HG02840 (cell line): Measurements from ENCODE around the gene SFT2D2.
"Not testable (repeated sequence)": the region's sequence is repeated elsewhere in the genome, so short reads cannot be mapped to it uniquely, and the experiment has no call there.

Experiments
- ATAC-seq: cut with Tn5 transposase; IDR thresholded peaks from one replicate; pipeline ENCODE4 v1.9.1; 2021; ENCODE audit warnings: mild to moderate bottlenecking, moderate library complexity, moderate number of reproducible peaks; ENCODE audit not compliant: unreplicated experiment, low FRiP score

SFT2D2 gene

DNA sequence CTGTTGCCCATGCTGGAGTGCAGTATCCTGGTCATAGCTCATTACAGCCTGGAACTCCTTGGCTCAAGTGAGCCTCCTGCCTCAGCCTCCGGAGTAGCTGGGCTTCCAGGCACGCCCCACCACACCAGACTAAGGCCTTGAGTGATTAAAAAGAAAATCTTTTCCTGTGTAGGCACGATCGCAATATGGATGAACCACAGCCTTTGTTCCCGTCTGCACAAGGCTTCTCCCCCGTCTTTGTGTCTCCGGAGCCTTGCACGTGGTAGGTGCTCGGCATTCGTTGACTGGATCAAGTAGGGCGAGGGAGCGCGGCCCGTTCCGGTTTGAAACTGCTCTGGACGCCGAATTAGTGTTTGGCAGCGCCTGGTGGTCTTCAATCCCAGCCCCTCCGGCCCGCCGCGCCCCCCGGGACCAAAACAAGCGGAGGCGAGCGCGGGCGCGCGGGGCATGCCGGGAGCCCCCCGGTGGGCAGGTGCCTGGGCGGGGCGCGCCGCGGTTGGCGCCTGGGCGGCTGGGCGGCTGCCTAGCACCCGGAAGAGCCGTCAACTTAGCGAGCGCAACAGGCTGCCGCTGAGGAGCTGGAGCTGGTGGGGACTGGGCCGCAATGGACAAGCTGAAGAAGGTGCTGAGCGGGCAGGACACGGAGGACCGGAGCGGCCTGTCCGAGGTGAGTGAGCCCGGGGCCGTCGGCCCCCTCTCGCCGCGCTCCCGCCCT, at the start of gene SFT2D2:
SFT2D2 (plus strand) TSS at position 529 of the 715 bp plus-strand sequence; CDS start at position 605, 76 bp downstream.
- peak; percentile 72 for ATAC-seq

GRCh38 chr1:168178227-168178637, 47.6 kb upstream of the SFT2D2 start:
- no peak for ATAC-seq

GRCh38 chr1:168178638-168179437, 47.0 kb upstream of the SFT2D2 start, which contains the start of gene TIPRL:
TSS of gene TIPRL (plus strand) at chr1:168178962. CDS start at chr1:168179078, 116 bp downstream.
- ATAC-seq = peak; percentile 87

- ATAC-seq = no peak
Measured at GRCh38 chr1:168179438-168180147, 46.2 kb upstream of the SFT2D2 start.

DNA sequence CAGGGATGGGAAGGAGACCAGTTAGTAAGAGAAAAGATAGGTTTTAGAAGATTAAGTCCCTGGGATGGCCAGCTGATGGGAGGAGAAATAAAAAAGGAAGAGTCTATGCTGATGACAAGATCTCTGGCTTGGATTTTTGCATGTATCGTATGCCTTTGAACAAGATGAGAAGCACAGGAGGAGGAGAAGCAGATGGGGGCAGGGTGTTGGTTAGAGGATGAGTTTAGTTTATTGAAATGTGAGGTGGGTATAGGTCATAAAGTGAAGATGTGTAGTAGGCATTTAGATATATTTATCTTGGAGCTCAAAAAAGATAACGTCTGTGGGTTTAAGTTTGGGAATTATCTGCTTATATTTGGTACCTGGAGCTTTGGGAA, 45.7 kb upstream of the SFT2D2 start:
- ATAC-seq = no peak

DNA sequence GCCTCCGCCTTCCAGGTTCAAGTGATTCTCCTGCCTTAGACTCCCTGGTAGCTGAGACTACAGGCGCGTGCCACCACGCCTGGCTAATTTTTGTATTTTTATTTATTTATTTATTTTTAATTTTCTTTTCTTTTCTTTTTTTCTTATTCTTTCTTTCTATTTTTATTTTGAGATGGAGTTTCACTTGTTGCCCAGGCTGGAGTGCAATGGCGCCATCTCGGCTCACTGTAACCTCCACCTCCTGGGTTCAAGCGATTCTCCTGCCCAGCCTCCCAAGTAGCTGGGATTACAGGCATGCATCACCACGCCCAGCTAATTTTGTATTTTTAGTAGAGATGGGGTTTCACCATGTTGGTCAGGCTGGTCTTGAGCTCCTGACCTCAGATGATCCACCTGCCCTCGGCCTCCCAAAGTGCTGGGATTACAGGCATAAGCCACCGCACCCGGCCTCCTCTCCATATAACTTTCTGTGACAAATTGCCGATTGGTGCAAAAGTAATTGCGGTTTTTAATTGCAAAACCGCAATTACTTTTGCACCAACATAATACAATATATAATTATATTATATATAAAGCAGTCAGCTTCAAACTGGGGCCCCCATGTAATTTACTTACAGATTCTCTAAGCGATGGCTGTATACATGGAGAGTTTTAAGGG, 44.6 kb upstream of the SFT2D2 start:
- ATAC-seq = not testable (repeated sequence)

- ATAC-seq = no peak
Measured at GRCh38 chr1:168187177-168187576, 38.6 kb upstream of the SFT2D2 start.

- no peak for ATAC-seq
Measured at GRCh38 chr1:168190403-168190802, 35.4 kb upstream of the SFT2D2 start.

DNA sequence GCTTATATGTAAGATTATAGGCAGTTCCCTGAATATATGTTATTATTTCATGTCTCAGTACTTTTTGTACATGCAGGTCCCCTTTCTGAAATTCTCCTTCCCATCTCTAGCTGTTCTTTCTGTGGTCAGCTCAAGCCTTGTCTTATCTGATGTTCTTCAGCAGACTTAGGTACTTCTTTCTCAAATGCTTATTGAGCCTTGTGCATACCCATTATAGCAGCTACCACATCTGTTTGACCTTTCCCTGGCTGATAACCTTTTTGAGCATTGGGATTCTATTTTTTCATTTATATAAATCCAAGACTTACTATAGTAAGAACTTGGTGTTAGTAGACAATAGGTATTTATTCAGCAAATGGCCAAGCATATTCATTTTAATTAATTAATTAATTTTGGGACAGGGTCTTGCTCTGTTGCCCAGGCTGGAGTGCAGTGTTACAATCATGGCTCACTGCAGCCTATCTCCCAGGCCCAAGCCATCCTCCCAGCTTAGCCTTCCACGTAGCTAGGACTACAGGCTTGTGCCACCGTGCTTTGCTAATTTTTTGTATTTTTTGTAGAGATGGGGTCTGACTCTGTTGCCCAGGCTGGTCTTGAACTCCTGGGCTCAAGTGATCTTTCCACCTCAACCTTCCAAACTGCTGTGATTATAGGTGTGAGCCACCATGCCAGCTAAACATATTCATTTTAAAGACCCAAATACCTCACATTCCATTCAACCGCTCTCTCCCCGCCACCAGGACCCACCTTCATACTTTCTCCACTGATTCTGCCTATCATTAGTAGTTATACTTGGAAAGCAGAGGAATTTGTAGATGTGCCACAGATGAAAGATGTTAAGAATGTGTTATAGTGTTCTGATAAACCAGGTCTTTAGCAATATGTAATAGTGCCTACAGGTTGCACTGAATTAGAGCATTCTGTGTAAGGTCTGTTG, 30.3 kb upstream of the SFT2D2 start:
- no peak for ATAC-seq

DNA sequence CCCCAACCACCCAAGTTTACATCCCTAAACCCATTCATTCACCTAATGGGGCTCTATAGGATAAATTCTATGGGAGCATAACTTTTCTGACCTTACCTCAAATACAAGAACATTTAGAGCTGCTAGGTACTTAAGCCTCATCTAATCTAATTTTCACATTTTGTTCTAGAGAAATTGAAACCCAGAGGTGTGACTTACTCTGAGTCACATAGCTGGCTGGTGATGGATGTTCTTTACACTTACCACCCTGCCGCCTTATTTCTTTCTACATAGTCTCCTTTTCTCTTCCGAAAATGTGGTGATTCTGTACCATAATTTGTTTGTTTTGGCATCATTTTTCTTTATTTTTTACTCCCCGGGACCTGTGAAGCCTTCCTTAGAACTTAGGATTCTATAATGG, 26.7 kb upstream of the SFT2D2 start:
- ATAC-seq = no peak

GRCh38 chr1:168202941-168203654, 22.7 kb upstream of the SFT2D2 start:
- ATAC-seq = no peak

- ATAC-seq = no peak
Measured at GRCh38 chr1:168206111-168206510, 19.7 kb upstream of the SFT2D2 start.

GRCh38 chr1:168207673-168208072, 18.1 kb upstream of the SFT2D2 start:
- ATAC-seq = not testable (repeated sequence)

DNA sequence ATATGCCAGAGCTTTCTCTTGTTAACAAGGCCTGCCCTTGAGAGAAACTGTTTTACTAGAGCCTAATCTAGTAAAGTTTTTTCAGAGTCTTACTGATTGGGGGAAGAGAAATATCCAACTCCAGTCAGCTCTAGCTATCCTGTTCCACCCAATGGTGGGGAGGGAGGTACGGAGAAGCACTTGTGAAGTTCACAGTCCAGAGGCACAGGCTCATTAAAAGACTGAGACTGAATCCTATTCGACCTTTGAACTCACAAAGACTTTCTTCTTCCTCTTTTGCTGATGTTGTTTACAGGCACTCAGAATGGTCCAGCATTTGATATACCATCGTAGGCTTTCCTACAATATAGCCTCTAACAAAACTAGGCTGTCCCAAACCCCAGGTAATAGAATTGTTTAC, 15.5 kb upstream of the SFT2D2 start:
- no peak for ATAC-seq

GRCh38 chr1:168213349-168213748, 12.5 kb upstream of the SFT2D2 start:
- ATAC-seq = no peak

GRCh38 chr1:168216171-168216570, 9.6 kb upstream of the SFT2D2 start:
- ATAC-seq = no peak

- ATAC-seq = no peak
Measured at GRCh38 chr1:168217664-168218063, 8.1 kb upstream of the SFT2D2 start.

- ATAC-seq = no peak
Measured at GRCh38 chr1:168218658-168219057, 7.1 kb upstream of the SFT2D2 start.

DNA sequence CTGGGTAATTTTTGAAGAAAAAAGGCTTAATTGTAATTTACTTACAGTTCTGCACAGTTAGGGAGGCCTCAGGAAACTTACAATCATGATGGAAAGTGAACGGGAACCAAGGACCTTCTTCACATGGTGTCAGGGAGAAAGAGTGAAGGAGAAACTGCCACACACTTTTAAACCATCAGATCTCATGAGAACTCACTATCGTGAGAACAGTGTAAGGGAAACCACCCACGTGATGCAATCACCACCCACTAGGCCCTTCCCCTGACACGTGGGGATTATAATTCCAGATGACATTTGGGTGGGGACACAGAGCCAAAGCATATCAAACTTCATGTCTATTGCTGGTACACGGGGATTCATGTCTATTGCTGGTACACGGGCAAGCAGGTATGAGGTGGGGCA, 5.3 kb upstream of the SFT2D2 start:
- ATAC-seq = no peak
